Thyroid gland (tissue), 4 donors: Measurements from ENCODE around the gene BCKDHB.

ENCODE experiments used
- CTCF ChIP-seq, 6 experiments: fragments of 200-600 bp in 3 of 6; fragments of 450-650 bp in 3 of 6; sonication (generic) in 3 of 6; IDR thresholded peaks; one replicate each; pipeline ENCODE4 v1.5.1; 2016 to 2019; ENCODE audit warnings: antibody characterized with exemption in 6 of 6, mild to moderate bottlenecking in 2 of 6, inconsistent platforms in 1 of 6, moderate library complexity in 1 of 6
- POLR2A ChIP-seq, 2 donors: fragments of 450-650 bp; IDR thresholded peaks; one replicate each; pipeline ENCODE4 v1.6.1; 2017; ENCODE audit warnings: antibody characterized with exemption in 2 of 2, mild to moderate bottlenecking in 2 of 2, moderate library complexity in 1 of 2

DNA sequence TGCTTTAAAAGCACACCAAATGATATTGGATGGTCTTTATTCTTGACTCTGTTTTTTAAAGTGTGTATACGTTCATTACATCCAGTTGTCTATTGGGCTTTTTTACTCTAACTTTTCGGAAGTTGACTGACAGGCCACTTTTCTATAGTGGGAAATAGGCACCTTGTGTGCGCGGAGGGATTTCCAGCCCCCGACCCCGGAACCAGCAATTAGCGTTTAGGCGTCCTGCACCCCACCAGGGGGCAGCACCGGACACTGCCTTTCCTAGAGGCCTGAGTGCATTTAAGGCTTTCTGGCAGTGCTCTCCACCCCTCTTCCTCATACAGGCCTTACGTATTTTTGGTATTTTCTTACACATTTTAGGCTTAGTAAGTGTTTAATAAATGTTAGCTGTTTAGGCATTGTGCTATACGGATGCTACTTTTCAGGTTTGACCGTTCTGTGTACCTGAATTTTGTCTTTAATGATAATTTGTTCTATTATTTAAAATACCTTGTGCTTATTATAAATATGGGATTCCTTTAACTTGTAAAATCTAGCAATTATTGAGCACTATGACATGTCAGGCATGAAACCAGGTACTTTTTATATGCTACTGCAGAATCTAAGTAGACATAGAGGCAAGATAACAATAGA is 231.8 kb downstream of the BCKDHB start:
- TF ChIP-seq CTCF (IDR thresholded peaks at IDR 0.05) (peak in 5 of 6 experiments; percentile 38 to 82 (median 70)), POLR2A (IDR thresholded peaks at IDR 0.05) (no peak)
